Adipocyte (in vitro differentiated cells): ENCODE results near the gene UBE2Q1.

Experiments used
- DNase-seq: peaks from one replicate; pipeline ENCODE4 v3.0.0-alpha.2; 2015; ENCODE audit warnings: low read depth
- H3K27me3 ChIP-seq: replicated peaks from 2 replicates; pipeline ENCODE4 v1.7.0; 2013; ENCODE audit warnings: mild to moderate bottlenecking, low read length, moderate library complexity; ENCODE audit not compliant: control insufficient read depth, insufficient read depth
- H3K36me3 ChIP-seq: 2 replicates; pipeline ENCODE4 v1.7.0; 2013; ENCODE audit warnings: low read length, mild to moderate bottlenecking, moderate library complexity; ENCODE audit not compliant: control insufficient read depth, insufficient read depth, severe bottlenecking
- H3K4me1 ChIP-seq: 2 replicates; pipeline ENCODE4 v1.7.0; 2013; ENCODE audit warnings: mild to moderate bottlenecking, low read length, moderate library complexity; ENCODE audit not compliant: control insufficient read depth, insufficient read depth
- H3K4me3 ChIP-seq: 2 replicates; pipeline ENCODE4 v1.7.0; 2013; ENCODE audit warnings: mild to moderate bottlenecking, low read length, moderate library complexity
- H3K9ac ChIP-seq: 2 replicates; pipeline ENCODE4 v1.7.0; 2013; ENCODE audit warnings: mild to moderate bottlenecking, low read length, moderate library complexity
- H3K9me3 ChIP-seq: 2 replicates; pipeline ENCODE4 v1.7.0; 2013; ENCODE audit warnings: mild to moderate bottlenecking, low read length, moderate library complexity; ENCODE audit not compliant: control insufficient read depth

The UBE2Q1 gene

GRCh38 chr1:154501423-154502065 lies 56.9 kb downstream of the UBE2Q1 start:
- Histone ChIP-seq H3K27me3 (peaks cover 48% of the 10 kb centered on the region), H3K4me3 (peak overlapping the region; percentile 64)

DNA sequence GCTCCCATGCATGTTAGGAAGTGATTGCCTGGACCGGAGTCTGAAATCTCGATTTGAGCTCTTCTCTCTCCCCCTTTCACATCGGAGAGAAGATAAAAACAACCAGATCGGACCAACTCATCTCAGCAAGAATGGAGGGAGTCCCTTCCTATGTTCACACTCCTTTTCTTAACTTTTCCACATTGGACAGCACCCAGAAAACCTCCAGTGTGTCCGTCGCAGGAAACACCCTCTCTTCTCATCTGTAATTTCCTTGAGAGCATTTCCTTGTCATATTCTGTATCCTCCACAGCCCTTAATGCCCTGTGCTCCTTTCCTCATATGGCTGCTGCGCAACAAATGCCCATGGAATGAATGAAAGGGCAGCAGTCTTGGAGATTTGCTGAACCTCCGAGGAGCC lies 57.9 kb downstream of the UBE2Q1 start:
- DNase-seq, result no peak
- Histone ChIP-seq H3K4me1 (peaks cover 5% of the 10 kb centered on the region), H3K4me3 (no peak overlapping the region), H3K36me3 (no peaks in the 10 kb centered on the region), H3K27me3 (peaks cover 48% of the 10 kb centered on the region), H3K9ac (no peak overlapping the region), H3K9me3 (peaks cover 1% of the 10 kb centered on the region)

More at GRCh38 chr1:154501423-154502065, 56.9 kb downstream of the UBE2Q1 start:
- peaks cover 5% of the 10 kb centered on the region for H3K4me1 ChIP-seq
- peak overlapping the region; percentile 34 for H3K9ac ChIP-seq
- peaks cover 8% of the 10 kb centered on the region for H3K9me3 ChIP-seq
- no peaks in the 10 kb centered on the region for H3K36me3 ChIP-seq
- DNase-seq, result peak; percentile 44

DNA sequence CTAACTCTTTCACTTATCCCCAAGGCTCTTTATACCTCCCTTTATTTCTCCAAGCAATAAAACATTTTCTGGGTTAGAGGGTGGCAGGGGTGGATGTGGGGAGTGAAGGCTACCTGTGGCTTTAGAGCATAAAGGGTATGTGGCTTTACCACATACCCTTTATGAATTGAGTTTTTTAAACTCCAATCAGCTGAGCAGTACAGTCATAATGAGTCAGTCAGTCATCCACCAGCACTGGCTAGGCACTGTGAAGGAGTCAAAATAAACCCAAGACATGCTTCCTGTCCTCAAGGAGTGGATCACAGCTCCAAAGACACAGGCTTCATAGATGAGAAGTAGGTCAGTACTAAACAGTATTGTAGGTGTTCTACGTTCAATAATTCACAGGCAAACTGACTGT lies 59.0 kb downstream of the UBE2Q1 start:
- Histone ChIP-seq H3K4me3 (no peak overlapping the region), H3K4me1 (peaks cover 5% of the 10 kb centered on the region), H3K27me3 (peaks cover 45% of the 10 kb centered on the region), H3K9ac (no peak overlapping the region), H3K36me3 (no peaks in the 10 kb centered on the region), H3K9me3 (no peaks in the 10 kb centered on the region)
- no peak for DNase-seq
